NK-92 (cell line): ENCODE measurements around the gene RGS9BP.
A peak's percentile ranks its signal among the peaks of the same experiment; 100 is the strongest.
"Not testable (repeated sequence)": the region's sequence is repeated elsewhere in the genome, so short reads cannot be mapped to it uniquely, and the experiment has no call there.

Source experiments
- DNase-seq: peaks from one replicate; lab custom pipeline; 2025; ENCODE audit not compliant: unreplicated experiment; lab: John Stamatoyannopoulos, UW

Gene RGS9BP

DNA sequence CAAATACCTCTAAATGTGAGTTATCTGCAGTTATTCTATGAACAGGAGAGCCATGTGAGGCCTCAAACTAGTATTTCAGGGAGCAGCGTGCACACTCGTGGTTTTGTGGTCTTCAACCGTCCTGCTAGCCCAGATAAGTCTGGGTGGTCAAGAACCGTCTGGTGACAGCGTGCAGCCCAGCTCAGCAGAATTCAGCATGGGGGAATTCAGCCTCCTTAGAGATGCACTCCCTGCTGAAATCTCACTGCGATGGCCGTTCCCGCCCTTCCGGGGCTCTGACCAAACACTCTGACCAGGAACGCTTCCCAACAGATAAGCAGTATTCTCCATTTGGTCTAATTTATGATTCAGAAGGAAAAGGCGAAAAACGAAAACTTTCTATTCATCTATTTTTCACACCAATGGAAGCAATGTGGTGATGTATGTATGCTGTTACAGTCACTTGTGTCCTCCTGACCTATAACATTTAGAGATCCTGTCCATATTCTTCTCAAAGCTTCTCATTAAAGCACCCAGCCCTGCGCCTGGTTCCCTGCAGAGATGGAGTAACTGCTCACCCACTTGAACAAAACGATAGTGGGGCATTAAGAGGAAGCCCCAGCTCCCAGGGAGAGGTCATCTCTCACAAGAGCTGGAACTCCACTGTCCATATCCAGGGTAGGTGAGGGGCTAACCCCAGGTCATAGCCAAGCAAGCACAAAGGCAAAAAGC is 3.6 kb upstream of the RGS9BP start:
- no peak for DNase-seq

DNA sequence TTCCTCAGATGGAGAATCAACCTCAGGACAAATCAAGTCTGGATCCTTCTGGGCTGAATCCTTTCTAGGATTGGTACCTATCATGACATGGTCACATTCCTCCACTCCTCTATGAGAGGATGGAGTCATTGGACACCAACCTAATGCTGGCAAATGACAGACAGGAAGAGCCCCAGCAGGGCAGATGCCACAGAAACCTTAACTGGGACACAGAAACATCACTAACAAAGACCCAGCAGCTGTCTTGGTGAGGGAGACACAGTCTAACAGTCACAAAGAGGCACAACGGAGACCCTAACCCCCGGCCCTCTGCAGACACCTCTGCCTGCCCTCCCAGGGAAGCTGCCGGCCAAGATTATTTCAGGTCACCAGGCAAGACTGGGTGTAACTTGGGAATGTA is 2.8 kb upstream of the RGS9BP start:
- no peak for DNase-seq

DNA sequence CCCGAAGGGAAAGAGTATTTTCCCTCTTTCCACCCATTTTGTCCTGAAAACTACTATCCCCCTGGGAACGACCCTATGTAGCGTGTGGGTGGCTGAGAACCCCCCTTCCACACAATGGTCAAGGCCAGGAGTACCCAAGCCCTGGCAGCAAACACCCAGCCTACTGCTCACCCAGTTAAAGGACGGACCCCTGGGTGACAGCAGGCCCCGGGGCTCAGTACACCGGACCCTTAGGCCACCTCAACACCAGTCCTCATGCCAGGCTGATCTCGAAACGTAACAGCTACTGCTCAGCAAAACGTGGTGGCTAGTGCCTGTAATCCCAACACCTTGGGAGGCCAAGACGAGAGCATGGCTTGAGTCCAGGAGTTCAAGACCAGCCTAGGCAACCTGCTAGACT is 2.1 kb upstream of the RGS9BP start:
- DNase-seq, result no peak

DNA sequence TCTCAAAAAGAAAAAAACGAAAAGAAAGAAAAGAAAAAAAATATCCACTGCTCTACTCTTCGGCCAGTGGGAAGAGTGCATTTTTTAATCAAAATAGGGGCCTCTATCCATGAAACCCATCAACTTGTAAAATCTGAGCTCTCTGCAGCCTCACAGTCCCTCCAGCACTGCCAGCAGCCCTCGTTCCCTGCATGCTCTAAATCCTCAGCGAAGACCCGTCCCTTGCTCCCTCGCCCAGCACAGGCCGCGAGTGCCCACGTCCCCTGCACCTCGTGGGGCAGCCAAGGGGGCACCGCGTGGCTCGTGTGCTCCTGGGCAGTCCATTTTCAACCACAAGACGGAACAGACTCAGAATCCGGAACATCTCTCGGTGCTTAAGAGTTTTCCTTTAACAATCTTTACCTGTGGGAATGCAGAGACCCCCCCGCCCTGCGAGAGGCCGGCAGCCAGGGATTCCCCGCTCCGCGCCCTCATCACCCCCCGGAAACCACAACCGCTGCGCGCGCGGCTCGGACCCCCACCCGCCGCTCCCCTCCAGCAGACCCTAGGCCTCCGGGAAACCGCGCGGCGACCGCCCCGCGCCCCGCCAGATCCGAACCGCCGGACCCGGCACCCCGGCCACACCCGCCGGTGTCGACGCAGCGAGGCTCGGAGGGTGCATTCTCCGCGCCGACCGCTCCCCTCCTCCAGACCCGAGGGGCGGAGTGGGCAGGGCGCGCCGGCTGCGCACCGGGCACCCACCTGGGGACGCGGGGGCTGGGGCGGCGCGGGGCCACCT is 1.3 kb upstream of the RGS9BP start:
- no peak for DNase-seq

DNA sequence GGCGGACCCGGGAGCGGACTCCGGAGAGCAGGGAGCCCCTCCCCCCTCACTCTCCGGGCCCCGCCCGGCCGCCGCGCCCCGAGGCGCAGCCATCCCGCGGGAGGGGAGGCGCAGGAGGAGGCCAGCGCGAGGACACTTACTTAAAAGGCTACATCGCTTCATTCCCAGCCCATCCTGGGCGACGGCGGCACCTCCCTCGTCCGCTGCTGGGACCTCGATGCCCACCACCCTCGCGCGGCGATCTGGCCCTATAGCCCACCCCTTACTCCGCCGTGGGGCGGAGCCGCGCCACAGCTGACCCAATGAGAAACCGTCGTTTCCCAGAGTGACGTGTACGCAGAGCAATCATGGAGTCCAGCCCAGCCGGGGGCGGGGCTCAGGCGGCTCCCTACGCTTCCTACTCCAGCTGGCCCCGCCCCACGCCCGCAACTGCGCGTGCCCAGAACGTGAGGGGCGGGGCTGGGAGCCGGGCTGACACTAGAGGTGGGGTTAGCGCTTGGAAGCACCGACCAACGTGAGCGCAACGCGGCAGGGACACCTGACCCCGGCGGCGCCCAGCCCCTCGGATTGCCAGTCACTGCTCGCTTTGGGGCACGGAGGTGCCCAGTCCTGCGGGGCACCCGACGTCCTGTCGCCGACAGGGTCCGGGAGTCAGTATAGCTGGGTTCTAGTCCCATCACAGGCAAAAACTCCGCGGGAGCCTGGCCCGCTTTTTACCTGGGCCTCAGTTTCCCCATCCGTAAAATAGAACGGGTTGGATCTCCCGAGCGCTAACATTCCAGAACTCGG is 523 bp upstream of the RGS9BP start, which contains the start of gene ANKRD27:
ANKRD27 (minus strand) TSS at position 250 of the 789 bp plus-strand sequence. CDS start 16,165 bp downstream, outside the sequence.
- peak; percentile 90 for DNase-seq

DNA sequence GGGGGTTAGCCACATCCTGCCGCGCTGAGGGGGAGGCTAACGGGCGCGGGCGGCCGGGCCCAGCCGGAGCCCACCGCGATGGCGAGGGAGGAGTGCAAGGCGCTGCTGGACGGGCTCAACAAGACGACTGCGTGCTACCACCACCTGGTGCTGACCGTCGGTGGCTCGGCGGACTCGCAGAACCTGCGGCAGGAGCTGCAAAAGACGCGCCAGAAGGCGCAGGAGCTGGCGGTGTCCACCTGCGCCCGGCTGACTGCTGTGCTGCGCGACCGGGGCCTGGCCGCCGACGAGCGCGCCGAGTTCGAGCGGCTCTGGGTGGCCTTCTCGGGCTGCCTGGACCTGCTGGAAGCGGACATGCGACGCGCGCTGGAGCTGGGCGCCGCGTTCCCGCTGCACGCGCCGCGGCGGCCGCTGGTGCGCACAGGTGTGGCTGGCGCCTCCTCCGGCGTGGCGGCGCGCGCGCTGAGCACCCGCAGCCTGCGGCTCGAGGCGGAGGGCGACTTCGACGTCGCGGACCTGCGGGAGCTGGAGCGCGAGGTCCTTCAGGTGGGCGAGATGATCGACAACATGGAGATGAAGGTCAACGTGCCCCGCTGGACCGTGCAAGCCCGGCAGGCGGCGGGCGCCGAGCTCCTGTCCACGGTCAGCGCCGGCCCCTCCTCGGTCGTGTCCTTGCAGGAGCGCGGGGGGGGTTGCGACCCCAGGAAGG is 692 bp downstream of the RGS9BP start:
- DNase-seq, result no peak

DNA sequence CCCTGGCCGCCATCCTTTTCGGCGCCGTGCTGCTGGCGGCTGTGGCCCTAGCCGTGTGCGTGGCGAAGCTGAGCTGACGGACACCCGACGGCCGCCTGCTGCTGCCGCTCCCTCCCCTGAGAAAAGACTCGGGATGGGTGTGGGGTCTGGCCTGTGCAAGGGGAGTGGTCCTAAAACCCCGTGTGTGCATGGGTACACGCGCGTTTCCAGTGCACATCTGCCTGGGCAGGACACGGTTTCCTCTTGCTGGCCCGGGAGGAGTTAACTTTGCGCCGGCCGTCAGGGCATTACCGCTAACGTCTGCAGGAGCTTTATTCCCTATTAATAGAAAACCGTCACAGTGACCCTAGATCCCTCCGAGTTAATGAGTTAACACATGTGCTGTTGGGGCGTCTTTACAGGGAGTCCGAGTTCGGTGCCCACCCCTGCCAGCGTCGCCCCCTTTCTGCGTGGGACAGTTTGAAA is 1.3 kb downstream of the RGS9BP start:
- no peak for DNase-seq

DNA sequence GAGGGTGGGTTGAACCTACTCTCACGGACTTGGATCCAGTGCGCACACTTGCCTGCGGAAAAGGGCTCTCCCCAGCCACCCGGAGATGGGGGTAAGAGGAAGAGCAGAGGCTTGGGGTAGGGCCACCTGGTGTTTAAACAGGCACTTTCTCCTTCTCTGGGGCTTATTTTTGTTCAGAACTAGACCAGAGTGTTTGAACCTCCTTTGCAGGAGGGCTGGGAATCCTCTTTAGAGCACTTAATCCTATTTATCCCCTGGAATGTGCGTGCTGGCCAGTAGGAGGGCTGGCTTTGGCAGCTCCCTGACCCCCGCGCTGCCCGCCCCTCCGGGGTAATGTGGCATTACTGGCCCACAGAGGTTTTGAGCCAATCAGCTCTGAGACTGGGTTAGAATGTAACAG is 2.0 kb downstream of the RGS9BP start:
- no peak for DNase-seq

DNA sequence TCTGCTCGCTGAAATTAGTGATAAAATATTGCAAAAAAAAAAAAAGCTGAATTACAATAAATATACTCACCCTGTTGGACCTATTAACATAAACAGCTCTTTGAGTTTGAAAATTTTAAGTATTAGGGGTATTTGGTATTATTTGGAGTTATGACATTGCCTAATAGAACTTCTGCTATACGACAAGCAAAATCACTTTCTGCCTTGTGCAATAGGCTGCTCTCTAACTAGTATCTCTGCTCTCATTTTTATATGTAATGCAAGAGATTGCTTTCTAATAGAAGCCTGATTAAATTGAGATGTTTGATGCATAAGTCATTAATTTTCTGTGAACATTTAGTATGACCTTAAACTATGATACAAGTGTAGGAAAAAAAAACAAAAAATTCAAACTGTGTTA is 5.3 kb downstream of the RGS9BP start:
- no peak for DNase-seq

DNA sequence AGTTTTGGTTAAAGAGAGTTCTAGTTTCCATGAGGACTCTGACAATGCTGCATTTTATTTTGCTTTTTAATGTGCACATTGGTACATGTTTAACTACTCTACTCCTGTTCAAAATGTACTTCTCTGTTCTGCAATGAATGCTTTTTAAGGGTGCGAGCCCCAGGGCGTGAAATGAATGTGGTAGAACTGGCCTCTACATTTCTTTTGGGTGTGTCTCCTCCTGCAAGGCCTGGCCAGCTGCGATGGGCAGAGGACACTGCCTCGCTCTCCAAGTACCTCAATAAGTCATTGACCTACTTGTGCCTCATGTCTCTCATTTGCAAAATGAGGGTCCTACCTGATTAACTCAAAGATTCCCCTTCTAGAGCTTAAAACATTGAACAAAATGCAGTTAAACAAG is 6.7 kb downstream of the RGS9BP start:
- no peak for DNase-seq

DNA sequence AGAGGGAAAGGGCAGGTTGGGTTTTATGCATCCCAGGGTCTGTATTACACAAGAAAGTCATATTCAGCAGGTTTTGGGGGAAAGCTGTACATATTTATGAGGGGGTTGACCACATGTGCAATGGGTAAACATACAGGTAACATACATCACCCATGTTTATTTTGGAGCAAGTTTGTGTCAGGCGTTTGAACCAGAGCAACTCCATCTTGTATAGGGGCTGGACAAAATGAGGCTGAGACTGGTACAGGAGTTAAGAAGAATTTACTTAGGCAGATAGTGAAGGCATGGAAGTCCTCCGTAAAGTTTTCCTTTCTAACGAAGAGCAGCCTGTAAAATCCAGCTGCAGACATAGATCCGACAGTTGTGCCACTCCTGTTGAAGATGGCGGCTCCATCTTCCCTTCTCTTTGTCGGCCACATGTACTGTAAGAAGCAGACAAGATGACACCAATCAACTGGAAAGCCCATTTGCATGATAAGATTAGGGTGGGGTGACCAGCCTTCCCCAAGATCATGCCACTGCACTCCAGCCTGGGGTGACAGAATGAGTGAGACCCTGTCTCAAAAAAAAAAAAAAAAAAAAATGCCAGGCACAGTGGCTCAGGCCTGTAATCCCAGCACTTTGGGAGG is 11.3 kb downstream of the RGS9BP start:
- DNase-seq, result no peak

DNA sequence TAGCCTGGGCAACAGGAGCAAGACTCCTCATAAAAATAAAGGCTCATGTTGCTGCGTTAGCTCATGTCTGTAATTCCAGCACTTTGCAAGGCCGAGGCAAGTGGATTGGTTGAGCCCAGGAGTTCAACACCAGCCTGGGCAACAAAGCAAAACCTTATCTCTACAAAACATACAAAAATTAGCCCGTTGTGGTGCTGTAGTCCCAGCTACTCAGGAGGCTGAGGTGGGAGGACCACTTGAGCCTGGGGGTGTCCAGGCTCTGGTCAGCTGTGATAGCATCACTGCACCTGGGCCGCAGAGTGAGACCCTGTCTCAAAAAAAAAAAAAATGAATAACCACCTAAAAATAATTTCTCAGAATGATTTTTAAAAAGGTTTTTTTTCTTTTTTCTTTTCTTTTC is 12.0 kb downstream of the RGS9BP start:
- no peak for DNase-seq

DNA sequence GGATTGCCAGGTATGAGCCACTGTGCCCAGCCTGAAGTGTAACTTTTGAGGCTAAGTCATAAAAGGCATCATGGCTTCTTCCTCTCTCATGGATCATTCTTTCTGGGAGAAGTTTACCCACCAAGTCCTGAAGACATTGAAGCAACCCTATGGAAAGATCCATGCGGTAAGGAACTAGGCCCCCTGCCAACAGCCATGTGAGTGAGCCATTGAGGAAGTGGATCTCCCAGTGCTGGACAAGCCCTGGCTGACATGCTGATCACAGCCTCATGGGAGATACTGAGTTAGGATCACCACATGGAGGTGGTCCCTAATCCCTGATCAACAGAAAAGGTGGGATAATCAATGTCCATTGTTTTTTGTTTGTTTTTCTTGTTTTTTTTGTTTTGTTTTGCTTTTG is 12.7 kb downstream of the RGS9BP start:
- DNase-seq, result no peak

DNA sequence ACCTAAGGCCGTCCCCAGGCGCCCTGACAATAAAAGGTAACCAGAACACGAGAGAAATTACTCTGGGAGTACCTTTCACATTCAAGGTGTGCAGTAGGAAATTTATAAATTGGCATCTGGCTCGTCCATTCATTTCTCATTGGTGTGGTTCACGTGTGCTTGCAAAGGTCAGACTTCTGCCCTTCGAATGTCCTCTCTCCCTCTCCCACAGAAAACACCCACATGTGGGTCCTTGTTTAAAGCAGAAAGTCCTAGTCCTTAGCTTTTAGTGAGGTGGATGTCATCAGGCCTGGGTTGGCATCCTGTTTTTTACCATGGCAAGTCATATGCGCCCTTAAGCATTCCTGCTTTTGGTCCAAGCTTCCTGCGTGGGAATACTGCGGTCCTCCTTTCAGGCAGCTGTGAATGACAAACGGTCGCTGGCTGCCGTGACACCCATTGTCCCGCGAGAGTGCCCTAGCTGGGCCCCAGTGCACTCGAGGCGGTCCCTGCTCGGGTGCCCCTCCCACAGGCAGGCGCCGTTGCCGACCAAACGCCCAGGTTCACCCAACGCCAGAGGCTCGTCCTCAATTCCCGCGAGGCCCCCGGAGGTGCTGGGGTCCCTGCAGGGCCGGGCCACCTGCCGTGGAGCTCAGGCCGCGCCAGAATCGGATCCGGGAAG is 15.8 kb downstream of the RGS9BP start, which contains the start of gene NUDT19:
NUDT19 (plus strand) TSS at position 531 of the 661 bp plus-strand sequence. CDS start 140 bp downstream, outside the sequence.
- no peak for DNase-seq

DNA sequence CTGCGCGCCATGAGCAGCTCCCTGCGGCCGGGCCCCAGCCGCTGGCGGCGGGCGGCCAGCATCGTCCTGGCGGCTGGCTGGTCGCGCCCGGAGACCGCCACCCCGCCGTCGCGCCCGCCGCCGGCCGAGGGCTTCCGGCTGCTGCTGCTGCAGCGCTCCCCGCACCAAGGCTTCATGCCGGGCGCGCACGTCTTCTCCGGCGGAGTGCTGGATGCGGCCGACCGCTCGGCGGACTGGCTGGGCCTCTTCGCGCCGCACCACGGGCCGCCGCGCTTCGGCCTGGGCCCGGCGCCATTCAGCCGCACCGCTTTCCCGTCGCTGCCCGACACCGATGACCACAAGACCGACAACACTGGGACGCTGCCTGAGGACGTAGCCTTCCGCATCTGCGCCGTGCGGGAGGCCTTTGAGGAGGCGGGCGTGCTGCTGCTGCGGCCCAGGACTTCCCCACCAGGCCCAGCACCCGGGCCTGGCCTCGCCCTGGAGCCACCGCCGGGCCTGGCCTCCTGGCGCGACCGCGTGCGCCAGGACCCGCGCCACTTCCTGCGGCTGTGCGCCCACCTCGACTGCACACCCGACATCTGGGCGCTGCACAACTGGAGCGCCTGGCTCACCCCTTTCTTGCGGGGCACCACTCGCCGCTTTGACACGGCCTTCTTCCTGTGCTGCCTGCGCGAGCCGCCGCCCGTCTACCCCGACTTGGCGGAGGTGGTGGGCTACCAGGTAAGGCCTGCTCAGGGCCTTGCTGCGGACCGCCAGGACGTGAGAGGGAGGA is 16.5 kb downstream of the RGS9BP start:
- no peak for DNase-seq

DNA sequence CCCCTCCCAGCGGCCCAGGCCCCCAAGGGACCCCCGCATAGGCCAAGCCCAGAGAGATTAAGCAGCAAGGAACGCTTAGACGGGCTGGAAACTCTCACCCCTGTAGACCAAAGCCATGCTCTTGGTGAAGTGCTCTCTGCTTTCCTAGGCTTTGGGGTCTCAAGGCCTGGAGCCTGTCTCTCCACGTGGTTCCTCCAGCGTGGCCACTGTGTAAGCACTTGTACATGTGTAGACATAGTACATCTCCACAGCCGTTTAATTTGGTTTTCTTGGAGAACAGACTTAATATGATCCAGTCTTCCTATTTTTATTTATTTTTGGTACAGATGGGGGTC is 17.0 kb downstream of the RGS9BP start:
- no peak for DNase-seq

DNA sequence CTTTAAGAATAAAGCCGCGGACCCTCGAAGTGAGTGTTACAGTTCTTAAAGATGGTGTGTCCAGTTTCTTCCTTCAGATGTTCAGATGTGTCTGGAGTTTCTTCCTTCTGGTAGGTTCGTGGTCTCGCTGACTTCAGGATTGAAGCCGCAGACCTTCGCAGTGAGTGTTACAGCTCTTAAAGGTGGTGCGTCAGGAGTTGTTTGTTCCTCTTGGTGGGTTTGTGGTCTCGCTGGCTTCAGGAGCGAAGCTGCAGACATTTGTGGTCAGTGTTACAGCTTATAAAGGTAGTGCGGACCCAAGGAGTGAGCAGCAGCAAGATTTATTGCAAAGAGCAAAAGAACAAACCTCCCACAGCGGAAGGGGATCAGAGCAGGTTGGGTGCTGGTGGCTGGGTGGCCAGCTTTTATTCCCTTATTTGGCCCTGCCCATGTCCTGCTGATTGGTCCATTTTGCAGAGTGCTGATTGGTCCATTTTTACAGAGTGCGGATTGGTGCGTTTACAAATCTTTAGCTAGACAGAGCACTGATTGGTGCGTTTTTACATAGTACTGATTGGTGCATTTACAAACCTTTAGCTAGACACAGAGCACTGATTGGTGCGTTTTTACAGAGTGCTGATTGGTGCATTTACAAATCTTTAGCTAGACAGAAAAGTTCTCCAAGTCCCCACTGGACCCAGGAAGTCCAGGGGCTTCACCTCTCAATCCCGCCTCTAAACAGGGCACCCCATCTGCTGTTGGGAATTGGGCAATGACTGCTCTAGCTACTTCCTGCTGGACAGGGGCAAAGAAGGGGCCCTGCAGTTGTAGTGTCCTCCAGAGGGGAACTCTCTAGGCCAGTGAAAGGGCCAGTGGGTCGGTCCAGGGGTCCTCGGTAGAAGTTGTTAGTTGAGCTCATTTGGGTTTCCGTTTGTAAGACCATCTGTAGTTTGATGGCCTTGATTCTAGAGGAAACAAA is 17.8 kb downstream of the RGS9BP start:
- DNase-seq, result not testable (repeated sequence)

DNA sequence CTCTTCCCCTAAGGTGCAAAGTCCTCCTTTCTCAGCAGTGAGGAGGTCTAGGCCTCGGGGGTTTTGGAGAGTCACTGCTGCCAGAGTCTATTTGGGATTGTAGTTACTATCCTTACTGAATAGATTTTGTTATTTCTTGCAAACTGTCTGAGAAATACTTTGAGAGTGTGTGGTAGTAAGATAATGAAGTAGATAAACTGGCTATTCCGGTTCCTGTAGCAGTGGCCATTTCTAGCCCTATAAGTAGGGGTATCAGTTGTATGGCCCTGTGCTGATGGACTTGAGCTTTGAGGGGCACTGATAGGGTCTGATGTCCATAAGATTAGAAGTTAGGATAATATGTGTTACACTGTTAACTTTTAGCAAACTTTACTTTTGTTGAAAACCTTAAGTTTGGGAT is 18.7 kb downstream of the RGS9BP start:
- DNase-seq, result not testable (repeated sequence)
